Right cardiac atrium (tissue), 5 donors: ENCODE measurements around the gene NELFA. TPM values are rescaled to one million over a fixed set of nuclear protein-coding genes. Genes with fewer than 3 reads are reported as not detected.

ENCODE experiments used
- ATAC-seq, 2 donors: fragments of 200-7000 bp; cut with Tn5 transposase; one replicate each; pipeline versions ENCODE4 v1.8.0 to v1.9.1; 2020; ENCODE audit warnings: moderate library complexity in 2 of 2, mild to moderate bottlenecking in 1 of 2
- DNase-seq, 3 donors: peaks; one replicate each; pipeline ENCODE4 v3.0.0-alpha.2; 2020
- H3K27ac ChIP-seq: one replicate; pipeline ENCODE4 v1.5.1; 2013; ENCODE audit warnings: mild to moderate bottlenecking, low read length, control low read depth, moderate library complexity
- H3K27me3 ChIP-seq: one replicate; pipeline ENCODE4 v1.6.1; 2013; ENCODE audit not compliant: control insufficient read depth, insufficient read depth
- H3K4me1 ChIP-seq: one replicate; pipeline ENCODE4 v1.6.1; 2013; ENCODE audit warnings: low read length; ENCODE audit not compliant: control insufficient read depth, insufficient read depth
- H3K4me3 ChIP-seq: one replicate; pipeline ENCODE4 v1.5.1; 2013; ENCODE audit warnings: low read length, control low read depth
- H3K9me3 ChIP-seq: one replicate; pipeline ENCODE4 v1.6.1; 2013; ENCODE audit warnings: low read length; ENCODE audit not compliant: control insufficient read depth
- WGBS: extraction: QIAGEN DNeasy Blood & Tissue Kit; methylation state at CpG from one replicate; pipeline ENCODE4 v1.1.7; 2013; 5-methylcytosine and 5-hydroxymethylcytosine counted together
- intact Hi-C, 4 donors: fragments of 100-400 bp; cut with DNase I; formaldehyde crosslinking; loops; one replicate each; pipeline versions ENCODE4 v1.11.0 to v1.14.0; 2022 to 2023
- polyA plus RNA-seq: library from polyadenylated mRNA; stranded (reverse); fragments of 200-250 nt; gene quantifications from one replicate; pipeline ENCODE4 v1.2.3, GENCODE V29; 2013
- total RNA-seq, 4 donors: library from RNA; stranded (reverse); fragmentation: NEBNext Ultra II Directional; extraction: Animal tissue kit (Norgen Biotek cat#: 25700); gene quantifications; one replicate each; pipeline ENCODE4 v1.2.1, GENCODE V29; 2021
- donor health status: healthy with polysubstance abuse.
- donor health status: DM: no; HTN: yes; CAD: no.
- donor health status: DM: no; HTN: no; CAD: no.
- donor health status: DM: no; HTN: yes; CAD: no; lungs with severe emphysema.
- donor health status: DM: yes; HTN: yes; CAD: no.

The NELFA gene
- total and polyA plus RNA-seq, 5 donors: 11.2 to 14.9 (median 12.6) TPM

DNA sequence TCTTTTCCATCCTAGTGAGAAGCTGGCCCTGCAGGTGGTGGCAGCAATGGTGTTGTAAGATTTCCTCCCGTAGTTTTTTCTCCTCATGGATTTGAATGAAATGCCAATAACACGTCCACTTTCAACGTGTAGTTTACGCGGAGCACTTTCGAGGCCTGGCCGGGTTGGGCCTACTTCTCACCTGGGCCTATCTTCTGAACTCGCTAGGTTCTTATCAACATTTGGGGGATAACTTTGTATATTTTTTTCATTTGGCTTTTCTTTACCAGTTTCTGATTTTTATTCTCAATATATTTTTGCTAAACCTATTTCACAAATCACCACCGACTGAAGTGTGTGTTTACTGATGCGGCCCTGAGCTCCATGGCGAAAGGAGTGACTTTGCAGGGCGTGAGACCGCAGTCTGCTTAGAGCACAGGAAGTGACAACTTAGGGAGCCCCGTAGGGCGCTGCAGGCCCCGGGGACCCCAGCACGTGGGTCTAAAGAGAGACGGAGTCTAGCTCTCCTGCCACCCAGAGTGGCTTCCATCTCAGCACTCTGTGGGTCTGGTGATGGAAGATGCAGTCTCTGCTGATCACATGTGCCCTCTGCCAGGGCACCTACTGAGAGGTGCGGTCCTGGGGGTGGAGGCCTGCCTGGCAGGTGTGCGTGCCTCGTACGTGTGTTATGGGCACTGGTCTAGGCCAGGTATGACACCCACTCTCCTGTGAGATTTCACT lies 29.1 kb downstream of the NELFA start:
- DNase-seq (no peak), ATAC-seq (no peak)
- intact Hi-C loops: no loop called here
- WGBS: 85% methylated on average over 22 of the region's 22 CpGs
- Histone ChIP-seq H3K4me1 (no peaks in the 10 kb centered on the region), H3K27me3 (no peaks in the 10 kb centered on the region), H3K4me3 (no peak overlapping the region), H3K27ac (no peak overlapping the region), H3K9me3 (no peaks in the 10 kb centered on the region)

DNA sequence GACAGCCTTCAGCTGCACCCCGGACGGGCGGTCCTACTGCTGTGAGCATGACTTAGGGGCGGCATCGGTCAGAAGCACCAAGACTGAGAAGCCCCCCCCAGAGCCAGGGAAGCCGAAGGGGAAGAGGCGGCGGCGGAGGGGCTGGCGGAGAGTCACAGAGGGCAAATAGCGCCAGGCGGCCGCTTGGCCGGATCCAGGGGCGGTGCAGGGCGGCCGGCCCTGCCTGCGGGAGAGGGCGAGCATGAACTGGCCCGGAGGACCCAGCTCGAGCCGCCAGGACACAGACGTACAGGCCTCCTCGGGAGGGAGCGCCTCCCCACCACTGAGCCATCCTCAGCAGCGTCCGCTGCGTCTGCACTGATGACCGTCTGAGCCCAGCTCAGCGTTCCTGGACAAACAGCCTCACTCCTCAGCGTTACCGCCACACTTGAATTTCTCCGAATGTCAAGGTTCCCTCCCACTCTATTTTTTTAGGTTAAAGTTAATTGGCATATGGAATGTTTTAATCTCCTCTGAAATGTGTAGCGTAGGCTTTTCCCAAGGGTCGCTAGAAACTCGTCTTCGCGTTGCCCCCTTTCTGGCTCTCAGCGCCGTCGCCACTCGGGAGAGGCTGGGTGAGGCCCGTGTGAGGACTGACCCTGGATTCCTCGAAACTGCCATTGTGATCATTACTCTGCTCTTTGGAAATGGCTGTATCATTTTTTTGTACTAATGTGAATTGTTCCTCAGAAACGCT lies 29.9 kb downstream of the NELFA start:
- intact Hi-C loops: no loop called here
- no peak overlapping the region for H3K4me3 ChIP-seq
- DNase-seq: no peak
- H3K27me3 ChIP-seq: no peaks in the 10 kb centered on the region
- H3K9me3 ChIP-seq: no peaks in the 10 kb centered on the region
- no peaks in the 10 kb centered on the region for H3K4me1 ChIP-seq
- H3K27ac ChIP-seq: no peak overlapping the region
- 91% methylated on average over 45 of the region's 45 CpGs for WGBS
- ATAC-seq: no peak

DNA sequence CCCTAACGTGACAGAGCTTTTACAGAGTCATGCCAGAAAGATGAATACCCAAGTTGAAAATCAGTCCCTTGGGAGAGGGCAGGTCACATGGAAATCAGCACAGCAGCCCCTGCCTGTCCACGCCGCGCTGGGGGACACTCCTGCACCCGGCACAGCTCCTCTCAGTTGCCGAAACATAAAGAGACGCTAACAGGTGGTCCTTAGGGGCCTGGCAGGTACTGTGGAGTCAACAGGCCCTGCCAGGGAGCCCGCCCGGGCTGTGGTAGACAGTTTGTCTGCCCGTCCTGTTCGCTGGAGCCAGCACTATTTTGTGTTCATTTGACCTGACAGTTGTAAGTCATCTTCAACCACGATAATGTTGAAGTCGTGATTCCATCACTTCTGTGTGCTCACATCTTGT lies 30.5 kb downstream of the NELFA start:
- WGBS: 94% methylated on average over 13 of the region's 13 CpGs
- Histone ChIP-seq H3K9me3 (no peaks in the 10 kb centered on the region), H3K4me3 (no peak overlapping the region), H3K4me1 (no peaks in the 10 kb centered on the region), H3K27me3 (no peaks in the 10 kb centered on the region), H3K27ac (no peak overlapping the region)
- no peak for DNase-seq
- ATAC-seq: no peak
- intact Hi-C loops: no loop called here

DNA sequence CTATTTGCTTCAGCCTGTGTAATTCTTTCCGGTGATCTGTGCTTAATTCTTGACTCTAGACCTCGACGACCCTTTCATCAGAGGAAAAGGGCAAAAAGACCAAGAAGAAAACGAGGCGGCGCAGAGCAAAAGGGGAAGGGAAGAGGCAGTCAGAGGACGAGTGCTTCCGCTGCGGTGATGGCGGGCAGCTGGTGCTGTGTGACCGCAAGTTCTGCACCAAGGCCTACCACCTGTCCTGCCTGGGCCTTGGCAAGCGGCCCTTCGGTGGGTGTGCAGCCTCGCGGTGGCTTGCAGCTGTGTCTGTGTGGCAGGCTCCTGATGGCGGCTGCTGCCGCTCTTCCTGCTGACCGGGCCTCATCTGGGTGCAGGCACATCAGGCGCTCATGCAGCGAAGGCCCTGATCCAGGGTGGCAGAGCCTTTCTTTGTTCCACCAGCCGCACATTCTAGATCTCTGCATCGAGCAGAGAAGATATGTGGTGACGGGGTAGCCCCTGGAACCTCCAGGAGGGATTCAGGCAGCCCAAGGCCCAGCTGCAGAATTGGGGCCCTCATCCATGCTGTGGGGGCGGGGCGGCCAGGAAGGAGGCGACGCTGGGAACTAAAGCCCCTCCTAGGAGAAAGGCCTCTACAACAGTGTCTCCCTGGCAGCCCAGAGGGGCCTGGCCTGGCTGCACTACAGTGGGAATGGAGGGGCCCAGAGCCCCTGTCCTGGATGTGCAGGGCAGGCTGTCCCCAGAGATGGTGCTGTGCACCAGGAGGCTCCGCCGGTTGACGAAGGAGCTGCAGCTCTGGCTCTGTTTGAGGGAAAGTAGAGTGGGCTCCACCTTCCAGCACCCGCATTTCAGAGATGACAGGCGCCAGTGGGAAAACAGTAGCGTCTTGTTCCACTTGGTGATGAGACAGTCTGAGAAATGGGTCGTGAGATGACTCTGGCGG lies 32.1 kb downstream of the NELFA start:
- no peak for DNase-seq
- intact Hi-C loops: no loop called here
- no peak overlapping the region for H3K27ac ChIP-seq
- no peak for ATAC-seq
- no peak overlapping the region for H3K4me3 ChIP-seq
- no peaks in the 10 kb centered on the region for H3K27me3 ChIP-seq
- H3K9me3 ChIP-seq: no peaks in the 10 kb centered on the region
- 96% methylated on average over 35 of the region's 35 CpGs for WGBS
- no peaks in the 10 kb centered on the region for H3K4me1 ChIP-seq

DNA sequence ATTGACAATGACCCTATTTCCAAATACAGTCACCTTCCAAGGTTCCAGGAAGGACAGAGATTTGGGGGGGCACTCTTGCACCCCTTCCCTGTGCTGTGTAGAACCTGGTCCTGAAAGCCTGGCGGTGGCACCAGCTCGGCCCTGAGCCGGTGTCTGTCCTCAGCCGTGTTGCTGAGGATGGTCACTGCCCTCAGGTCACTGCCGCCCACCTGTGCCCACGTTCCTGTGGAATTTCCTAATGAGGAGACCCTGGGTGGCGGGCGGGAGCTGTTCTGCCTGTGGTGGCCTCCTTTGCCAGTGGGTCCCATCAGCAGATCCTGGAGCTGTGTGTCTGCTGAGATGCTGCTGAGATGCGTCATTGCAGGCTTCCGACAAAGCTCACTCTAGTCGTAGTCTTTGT lies 32.9 kb downstream of the NELFA start:
- 96% methylated on average over 11 of the region's 11 CpGs for WGBS
- H3K27me3 ChIP-seq: no peaks in the 10 kb centered on the region
- H3K4me1 ChIP-seq: no peaks in the 10 kb centered on the region
- no peak overlapping the region for H3K27ac ChIP-seq
- H3K9me3 ChIP-seq: no peaks in the 10 kb centered on the region
- ATAC-seq (no peak), DNase-seq (no peak)
- intact Hi-C loops: no loop called here
- H3K4me3 ChIP-seq: no peak overlapping the region

DNA sequence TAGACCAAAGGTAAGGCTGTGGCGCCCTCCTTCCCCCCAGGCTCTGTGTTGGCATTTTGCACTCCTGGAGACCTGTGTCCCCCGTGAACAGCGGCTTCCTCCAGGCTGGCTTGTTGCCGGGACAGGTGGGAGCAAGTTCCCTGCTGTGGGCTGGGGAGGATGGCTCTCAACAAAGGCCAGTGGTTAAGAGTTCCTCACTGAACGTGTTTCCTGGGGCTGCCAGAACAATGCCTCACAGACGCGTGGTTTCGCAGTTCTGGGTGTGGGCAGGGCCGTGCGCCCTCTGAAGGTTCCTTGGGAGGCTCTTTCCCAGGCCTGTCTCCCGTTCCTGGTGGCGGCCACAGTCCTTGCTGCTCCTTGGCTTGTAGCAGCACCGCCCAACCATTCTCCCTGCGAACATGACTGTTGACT lies 33.4 kb downstream of the NELFA start:
- H3K9me3 ChIP-seq: no peaks in the 10 kb centered on the region
- no peak overlapping the region for H3K27ac ChIP-seq
- DNase-seq: no peak
- no peaks in the 10 kb centered on the region for H3K4me1 ChIP-seq
- no peaks in the 10 kb centered on the region for H3K27me3 ChIP-seq
- no peak for ATAC-seq
- 93% methylated on average over 14 of the region's 14 CpGs for WGBS
- intact Hi-C loops: no loop called here
- H3K4me3 ChIP-seq: no peak overlapping the region

DNA sequence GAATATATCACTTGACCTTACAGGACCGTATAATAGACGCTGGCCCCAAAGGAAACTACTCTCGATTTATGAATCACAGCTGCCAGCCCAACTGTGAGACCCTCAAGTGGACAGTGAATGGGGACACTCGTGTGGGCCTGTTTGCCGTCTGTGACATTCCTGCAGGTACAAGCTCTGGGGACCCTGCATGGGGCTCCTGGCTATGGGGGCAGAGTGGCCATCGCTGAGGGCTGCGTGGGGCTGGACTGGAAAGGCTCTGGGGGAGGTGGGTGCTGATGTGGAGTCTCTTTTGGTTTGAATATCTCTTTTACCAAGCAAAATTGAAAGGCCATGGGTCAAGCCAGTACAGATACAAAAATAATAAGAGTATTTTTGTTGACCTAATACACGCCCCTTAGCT lies 33.9 kb downstream of the NELFA start:
- no peak overlapping the region for H3K4me3 ChIP-seq
- intact Hi-C loops: no loop called here
- no peaks in the 10 kb centered on the region for H3K27me3 ChIP-seq
- H3K9me3 ChIP-seq: no peaks in the 10 kb centered on the region
- 93% methylated on average over 8 of the region's 8 CpGs for WGBS
- DNase-seq (no peak), ATAC-seq (no peak)
- H3K27ac ChIP-seq: no peak overlapping the region
- no peaks in the 10 kb centered on the region for H3K4me1 ChIP-seq

DNA sequence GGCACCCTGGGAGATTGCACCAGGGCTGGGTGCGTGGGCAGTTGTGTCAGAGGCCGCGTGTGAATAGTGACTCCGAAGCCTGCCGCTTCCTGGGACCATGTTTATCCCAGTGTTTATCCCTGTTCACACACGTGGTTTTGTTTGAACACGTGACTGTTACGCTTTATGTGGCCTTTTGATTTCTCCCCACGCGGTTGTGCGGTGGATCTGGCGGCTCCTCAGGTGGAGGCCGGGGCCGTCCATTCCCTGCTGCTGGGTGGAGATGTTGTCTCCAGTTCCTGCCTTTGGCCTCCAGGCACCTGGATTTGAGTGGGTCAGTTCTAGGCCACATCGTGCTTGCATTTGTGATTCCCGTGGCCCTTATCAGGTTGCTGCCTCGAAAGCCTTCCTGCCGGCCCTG lies 35.1 kb downstream of the NELFA start:
- Histone ChIP-seq H3K4me3 (no peak overlapping the region), H3K4me1 (no peaks in the 10 kb centered on the region), H3K9me3 (no peaks in the 10 kb centered on the region), H3K27me3 (no peaks in the 10 kb centered on the region), H3K27ac (no peak overlapping the region)
- no peak for ATAC-seq
- intact Hi-C loops: no loop called here
- 88% methylated on average over 18 of the region's 18 CpGs for WGBS
- no peak for DNase-seq

DNA sequence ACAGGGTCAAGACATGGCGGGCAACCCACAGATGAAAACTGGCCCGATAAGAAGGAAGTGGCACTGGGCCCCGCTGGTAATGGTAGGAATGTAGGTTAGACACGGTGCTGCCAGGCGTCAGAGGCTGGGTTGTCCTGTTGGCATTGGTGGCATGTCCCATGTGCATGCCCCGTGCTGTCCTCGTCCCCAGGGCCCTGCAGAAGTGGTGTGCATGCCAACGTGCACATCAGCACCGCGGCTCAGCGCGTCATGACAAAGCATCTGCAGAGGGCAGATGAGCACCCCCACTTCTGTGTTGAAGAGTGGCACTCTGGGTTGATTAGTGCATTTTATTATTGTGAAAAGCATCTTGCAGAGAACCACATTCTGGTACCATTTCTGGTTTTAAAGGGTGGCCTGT lies 35.6 kb downstream of the NELFA start:
- intact Hi-C loops: no loop called here
- Histone ChIP-seq H3K27ac (no peak overlapping the region), H3K27me3 (no peaks in the 10 kb centered on the region), H3K4me3 (no peak overlapping the region), H3K9me3 (no peaks in the 10 kb centered on the region), H3K4me1 (no peaks in the 10 kb centered on the region)
- ATAC-seq (no peak), DNase-seq (no peak)
- WGBS: 93% methylated on average over 12 of the region's 12 CpGs

DNA sequence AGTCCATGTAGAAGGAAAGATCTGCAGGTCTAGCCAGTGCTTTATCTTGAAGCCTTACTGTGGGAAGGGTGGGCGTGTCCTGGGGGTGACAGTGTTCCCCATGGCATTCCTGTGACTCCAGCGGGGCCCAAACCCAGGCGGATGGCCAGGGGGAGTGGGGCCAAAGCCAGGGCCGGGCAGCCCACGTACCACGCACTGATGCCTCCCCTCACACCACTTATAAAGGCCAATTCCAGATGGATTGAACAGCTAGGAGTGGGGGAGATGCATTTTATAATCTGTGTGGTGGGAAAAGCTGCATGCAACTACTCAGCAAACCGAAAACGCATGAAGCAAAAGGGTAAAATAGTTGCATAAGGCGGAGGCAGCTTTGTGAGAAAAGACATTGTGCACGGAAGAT lies 36.4 kb downstream of the NELFA start:
- Histone ChIP-seq H3K27me3 (no peaks in the 10 kb centered on the region), H3K4me1 (no peaks in the 10 kb centered on the region), H3K9me3 (no peaks in the 10 kb centered on the region), H3K4me3 (no peak overlapping the region), H3K27ac (no peak overlapping the region)
- DNase-seq: no peak
- WGBS: 92% methylated on average over 10 of the region's 10 CpGs
- no peak for ATAC-seq
- intact Hi-C loops: no loop called here
